ENCODE data around the gene ACOX1.

Gene ACOX1

GRCh38 chr17:75902406-75902805 is 76.6 kb downstream of the ACOX1 start:
- Mint-ChIP-seq H3K27me3 (no peaks in the 10 kb centered on the region), H3K4me3 (no peak overlapping the region), H3K9me3 (no peaks in the 10 kb centered on the region), H3K27ac (no peak overlapping the region), H3K36me3 (ENCODE audit: low read depth) (peaks cover 9% of the 10 kb centered on the region), H3K4me1 (peaks cover 27% of the 10 kb centered on the region)
- DNase-seq, result no peak
- no peak for ATAC-seq

- no peak for DNase-seq
- ATAC-seq, result no peak
- Mint-ChIP-seq H3K36me3 (ENCODE audit: low read depth) (peaks cover 9% of the 10 kb centered on the region), H3K27ac (no peak overlapping the region), H3K4me3 (no peak overlapping the region), H3K27me3 (no peaks in the 10 kb centered on the region), H3K9me3 (no peaks in the 10 kb centered on the region), H3K4me1 (peaks cover 28% of the 10 kb centered on the region)
These were observed 77.2 kb downstream of the ACOX1 start for GRCh38 chr17:75901727-75902126.

- Mint-ChIP-seq H3K27me3 (no peaks in the 10 kb centered on the region), H3K9me3 (no peaks in the 10 kb centered on the region), H3K4me3 (no peak overlapping the region), H3K4me1 (peaks cover 25% of the 10 kb centered on the region), H3K27ac (no peak overlapping the region), H3K36me3 (ENCODE audit: low read depth) (peaks cover 9% of the 10 kb centered on the region)
- ATAC-seq (no peak), DNase-seq (no peak)
These were observed 78.1 kb downstream of the ACOX1 start for GRCh38 chr17:75900691-75901533.

GRCh38 chr17:75899767-75900468 is 79.0 kb downstream of the ACOX1 start:
- ATAC-seq (no peak), DNase-seq (no peak)
- Mint-ChIP-seq H3K27me3 (no peaks in the 10 kb centered on the region), H3K9me3 (no peaks in the 10 kb centered on the region), H3K4me1 (peaks cover 28% of the 10 kb centered on the region), H3K27ac (no peak overlapping the region), H3K4me3 (no peak overlapping the region), H3K36me3 (ENCODE audit: low read depth) (peaks cover 16% of the 10 kb centered on the region)

- Mint-ChIP-seq H3K36me3 (ENCODE audit: low read depth) (peaks cover 16% of the 10 kb centered on the region), H3K4me1 (peaks cover 29% of the 10 kb centered on the region), H3K9me3 (no peaks in the 10 kb centered on the region), H3K27me3 (no peaks in the 10 kb centered on the region), H3K27ac (no peak overlapping the region), H3K4me3 (no peak overlapping the region)
- DNase-seq, result no peak
- no peak for ATAC-seq
These were observed 79.6 kb downstream of the ACOX1 start for GRCh38 chr17:75899353-75899752.

GRCh38 chr17:75898791-75899190 is 80.2 kb downstream of the ACOX1 start:
- Mint-ChIP-seq H3K27ac (no peak overlapping the region), H3K9me3 (no peaks in the 10 kb centered on the region)

GRCh38 chr17:75898065-75898464 is 80.9 kb downstream of the ACOX1 start:
- Mint-ChIP-seq H3K36me3 (ENCODE audit: low read depth) (peaks cover 14% of the 10 kb centered on the region), H3K27ac (no peak overlapping the region), H3K4me1 (peaks cover 27% of the 10 kb centered on the region), H3K9me3 (no peaks in the 10 kb centered on the region), H3K27me3 (no peaks in the 10 kb centered on the region), H3K4me3 (no peak overlapping the region)
- DNase-seq (no peak), ATAC-seq (no peak)

More at GRCh38 chr17:75898791-75899190, 80.2 kb downstream of the ACOX1 start:
- ATAC-seq (no peak), DNase-seq (no peak)
- Mint-ChIP-seq H3K27me3 (no peaks in the 10 kb centered on the region), H3K36me3 (ENCODE audit: low read depth) (peaks cover 14% of the 10 kb centered on the region), H3K4me3 (no peak overlapping the region), H3K4me1 (peaks cover 32% of the 10 kb centered on the region)

GRCh38 chr17:75897160-75898019 is 81.6 kb downstream of the ACOX1 start:
- H3K9me3 Mint-ChIP-seq, result no peaks in the 10 kb centered on the region
- H3K4me3 Mint-ChIP-seq, result peak overlapping the region; percentile 12
- no peaks in the 10 kb centered on the region for H3K27me3 Mint-ChIP-seq
- DNase-seq (no peak), ATAC-seq (no peak)
- H3K36me3 Mint-ChIP-seq (ENCODE audit: low read depth), result peaks cover 14% of the 10 kb centered on the region
- peaks cover 24% of the 10 kb centered on the region for H3K4me1 Mint-ChIP-seq
- H3K27ac Mint-ChIP-seq, result peak overlapping the region; percentile 66

- no peaks in the 10 kb centered on the region for H3K27me3 Mint-ChIP-seq
- H3K4me1 Mint-ChIP-seq, result peaks cover 23% of the 10 kb centered on the region
- H3K4me3 Mint-ChIP-seq, result peak within 1 kb of the TSS; percentile 90
- DNase-seq (peak; percentile 85), ATAC-seq (peak; percentile 78)
- H3K27ac Mint-ChIP-seq, result peak within 1 kb of the TSS; percentile 93
- H3K36me3 Mint-ChIP-seq (ENCODE audit: low read depth), result peaks cover 10% of the 10 kb centered on the region
- H3K9me3 Mint-ChIP-seq, result no peaks in the 10 kb centered on the region
These were observed 82.4 kb downstream of the ACOX1 start, which contains the start of gene TRIM65 for GRCh38 chr17:75896415-75897159. Gene TRIM65 (minus strand): TSS chr17:75896951. CDS start chr17:75896937, 14 bp downstream.

GRCh38 chr17:75895370-75896155 is 83.4 kb downstream of the ACOX1 start:
- H3K27ac Mint-ChIP-seq, result peak overlapping the region; percentile 93
- H3K4me1 Mint-ChIP-seq, result peaks cover 23% of the 10 kb centered on the region
- H3K27me3 Mint-ChIP-seq, result no peaks in the 10 kb centered on the region
- H3K36me3 Mint-ChIP-seq (ENCODE audit: low read depth), result peaks cover 8% of the 10 kb centered on the region
- H3K4me3 Mint-ChIP-seq, result peak overlapping the region; percentile 90
- H3K9me3 Mint-ChIP-seq, result no peaks in the 10 kb centered on the region
- ATAC-seq (no peak), DNase-seq (no peak)

GRCh38 chr17:75894049-75894733 is 84.8 kb downstream of the ACOX1 start:
- no peak for DNase-seq
- Mint-ChIP-seq H3K27me3 (no peaks in the 10 kb centered on the region), H3K4me3 (no peak overlapping the region), H3K36me3 (ENCODE audit: low read depth) (peaks cover 10% of the 10 kb centered on the region), H3K4me1 (peaks cover 32% of the 10 kb centered on the region), H3K27ac (peak overlapping the region; percentile 34), H3K9me3 (no peaks in the 10 kb centered on the region)
- no peak for ATAC-seq

- no peaks in the 10 kb centered on the region for H3K27me3 Mint-ChIP-seq
- peak overlapping the region; percentile 34 for H3K27ac Mint-ChIP-seq
- no peaks in the 10 kb centered on the region for H3K9me3 Mint-ChIP-seq
- ATAC-seq, result no peak
- no peak overlapping the region for H3K4me3 Mint-ChIP-seq
- peaks cover 10% of the 10 kb centered on the region for H3K36me3 Mint-ChIP-seq (ENCODE audit: low read depth)
- DNase-seq, result no peak
- peaks cover 32% of the 10 kb centered on the region for H3K4me1 Mint-ChIP-seq
These were observed 85.5 kb downstream of the ACOX1 start for GRCh38 chr17:75893305-75894048.

Data from activated naive CD8-positive, alpha-beta T cell treated with anti-CD3 and anti-CD28 coated beads, Interleukin-2, amount 50 U/mL, for 24 hours (primary cell).